OCI-LY7 (cell line): Measurements from ENCODE around the gene PHACTR4.

ENCODE experiments used
- EZH2phosphoT487 ChIP-seq: fragments of 200-600 bp; sonication (generic); IDR thresholded peaks from 2 replicates; pipeline ENCODE4 v1.6.1; 2018; ENCODE audit warnings: low read depth, borderline replicate concordance, mild to moderate bottlenecking, mixed run types, antibody characterized with exemption, low read length, moderate library complexity, mixed read lengths
- TF ChIP-seq, protein P1 (sequence below): fragments of 200-600 bp; sonication (generic); conservative IDR thresholded peaks from 2 replicates; pipeline ENCODE4 v1.5.1; 2014; ENCODE audit warnings: mild to moderate bottlenecking, antibody characterized with exemption, low read length, moderate library complexity, mixed read lengths

DNA sequence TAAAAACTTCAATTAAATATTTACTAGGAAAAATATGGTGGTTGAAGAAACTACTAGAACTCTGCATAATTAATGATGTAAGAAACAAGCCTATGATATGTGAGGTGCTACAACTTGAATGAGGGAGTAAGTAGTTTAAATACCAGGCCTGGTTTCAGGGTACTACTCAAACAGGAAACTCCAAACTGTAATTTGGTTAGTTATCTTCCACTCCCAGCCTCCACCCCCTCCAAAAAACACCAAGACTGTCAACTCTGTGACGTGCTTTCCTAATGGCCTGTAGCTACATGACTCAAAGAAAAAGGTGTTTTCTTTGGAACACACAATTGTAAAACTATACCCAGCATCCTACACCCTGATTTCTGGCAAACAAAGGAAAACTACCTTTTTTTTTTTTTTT lies 80.4 kb downstream of the PHACTR4 start:
- TF ChIP-seq, protein P1, sequence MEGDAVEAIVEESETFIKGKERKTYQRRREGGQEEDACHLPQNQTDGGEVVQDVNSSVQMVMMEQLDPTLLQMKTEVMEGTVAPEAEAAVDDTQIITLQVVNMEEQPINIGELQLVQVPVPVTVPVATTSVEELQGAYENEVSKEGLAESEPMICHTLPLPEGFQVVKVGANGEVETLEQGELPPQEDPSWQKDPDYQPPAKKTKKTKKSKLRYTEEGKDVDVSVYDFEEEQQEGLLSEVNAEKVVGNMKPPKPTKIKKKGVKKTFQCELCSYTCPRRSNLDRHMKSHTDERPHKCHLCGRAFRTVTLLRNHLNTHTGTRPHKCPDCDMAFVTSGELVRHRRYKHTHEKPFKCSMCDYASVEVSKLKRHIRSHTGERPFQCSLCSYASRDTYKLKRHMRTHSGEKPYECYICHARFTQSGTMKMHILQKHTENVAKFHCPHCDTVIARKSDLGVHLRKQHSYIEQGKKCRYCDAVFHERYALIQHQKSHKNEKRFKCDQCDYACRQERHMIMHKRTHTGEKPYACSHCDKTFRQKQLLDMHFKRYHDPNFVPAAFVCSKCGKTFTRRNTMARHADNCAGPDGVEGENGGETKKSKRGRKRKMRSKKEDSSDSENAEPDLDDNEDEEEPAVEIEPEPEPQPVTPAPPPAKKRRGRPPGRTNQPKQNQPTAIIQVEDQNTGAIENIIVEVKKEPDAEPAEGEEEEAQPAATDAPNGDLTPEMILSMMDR: no peak
- TF ChIP-seq EZH2phosphoT487: no peak
